GM19372 (cell line): ENCODE data around the gene ATXN10.
"Not testable (repeated sequence)": the region's sequence is repeated elsewhere in the genome, so short reads cannot be mapped to it uniquely, and the experiment has no call there.

Source experiments
- ATAC-seq: cut with Tn5 transposase; IDR thresholded peaks from one replicate; pipeline ENCODE4 v1.9.1; 2021; ENCODE audit warnings: mild to moderate bottlenecking, low read depth, moderate library complexity; ENCODE audit not compliant: unreplicated experiment

Gene ATXN10, protein sequence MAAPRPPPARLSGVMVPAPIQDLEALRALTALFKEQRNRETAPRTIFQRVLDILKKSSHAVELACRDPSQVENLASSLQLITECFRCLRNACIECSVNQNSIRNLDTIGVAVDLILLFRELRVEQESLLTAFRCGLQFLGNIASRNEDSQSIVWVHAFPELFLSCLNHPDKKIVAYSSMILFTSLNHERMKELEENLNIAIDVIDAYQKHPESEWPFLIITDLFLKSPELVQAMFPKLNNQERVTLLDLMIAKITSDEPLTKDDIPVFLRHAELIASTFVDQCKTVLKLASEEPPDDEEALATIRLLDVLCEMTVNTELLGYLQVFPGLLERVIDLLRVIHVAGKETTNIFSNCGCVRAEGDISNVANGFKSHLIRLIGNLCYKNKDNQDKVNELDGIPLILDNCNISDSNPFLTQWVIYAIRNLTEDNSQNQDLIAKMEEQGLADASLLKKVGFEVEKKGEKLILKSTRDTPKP

GRCh38 chr22:45671783-45672563, at the start of gene ATXN10:
ATXN10 (plus strand) TSS chr22:45671834; CDS start chr22:45672064, 230 bp downstream.
- ATAC-seq, result no peak

DNA sequence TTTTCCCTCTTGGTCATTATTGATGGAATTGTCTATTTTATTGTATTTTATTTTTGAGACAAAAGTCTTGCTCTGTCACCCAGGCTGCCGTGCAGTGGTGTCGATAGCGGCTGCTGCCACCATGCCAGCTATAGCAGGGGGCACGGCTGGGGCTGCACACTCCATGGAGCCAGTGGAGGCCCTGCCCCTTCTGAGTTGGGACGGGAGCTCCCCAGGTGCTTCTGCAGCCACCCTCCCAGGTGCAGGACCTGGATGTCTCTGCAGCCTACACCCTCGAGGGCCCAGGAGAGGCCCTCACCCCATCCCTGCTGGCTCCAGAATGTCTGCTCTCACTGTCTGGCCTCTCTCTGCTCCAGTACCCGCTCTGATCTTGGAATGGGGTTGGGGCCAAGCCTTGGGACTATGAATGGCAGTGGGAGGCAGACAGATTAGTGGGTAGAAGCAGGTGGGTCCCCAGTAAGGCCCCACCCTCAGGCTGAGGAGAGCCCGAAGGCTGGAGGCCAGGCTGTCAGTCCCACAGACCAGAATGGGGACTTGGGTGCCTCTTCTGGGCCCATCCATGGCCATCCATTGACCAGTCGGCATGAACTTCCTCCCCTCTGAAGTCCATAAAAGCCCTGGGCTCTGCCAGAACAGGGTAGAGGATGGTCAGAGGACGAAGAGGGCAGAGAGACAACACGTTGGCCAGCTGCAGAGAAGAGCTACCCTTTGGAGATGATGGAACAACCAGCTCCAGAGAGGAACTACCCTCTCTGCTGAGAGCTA, 49.6 kb upstream of the ATXN10 start:
- no peak for ATAC-seq

DNA sequence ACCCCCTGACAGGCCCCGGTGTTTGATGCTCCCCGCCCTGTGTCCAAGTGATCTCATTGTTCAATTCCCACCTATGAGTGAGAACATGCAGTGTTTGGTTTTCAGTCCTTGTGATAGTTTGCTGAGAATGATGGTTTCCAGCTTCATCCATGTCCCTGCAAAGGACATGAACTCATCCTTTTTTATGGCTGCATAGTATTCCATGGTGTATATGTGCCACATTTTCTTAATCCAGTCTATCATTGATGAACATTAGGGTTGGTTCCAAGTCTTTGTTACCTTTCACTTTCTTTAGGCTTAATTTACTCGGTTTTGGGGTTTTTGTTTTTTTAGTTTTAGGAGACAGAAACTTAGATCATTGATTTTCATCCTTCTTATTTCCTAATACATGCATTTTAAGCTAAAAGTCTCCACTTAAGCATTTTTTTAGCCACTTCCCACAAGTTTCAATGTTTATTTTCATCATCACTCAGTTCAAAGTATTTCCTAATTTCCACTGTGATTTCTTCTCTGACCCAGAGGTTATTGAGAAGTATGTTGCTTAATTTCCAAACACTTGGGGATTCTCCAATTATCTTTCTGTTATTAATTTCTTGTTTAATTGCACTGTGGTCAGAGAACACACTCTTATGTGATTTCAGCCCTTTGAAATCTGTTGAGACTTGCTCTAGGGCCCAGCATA, 48.0 kb upstream of the ATXN10 start:
- ATAC-seq, result not testable (repeated sequence)

- ATAC-seq, result no peak
Observed at GRCh38 chr22:45626198-45626651, 45.4 kb upstream of the ATXN10 start.

GRCh38 chr22:45627489-45628233, 44.0 kb upstream of the ATXN10 start:
- ATAC-seq, result no peak

DNA sequence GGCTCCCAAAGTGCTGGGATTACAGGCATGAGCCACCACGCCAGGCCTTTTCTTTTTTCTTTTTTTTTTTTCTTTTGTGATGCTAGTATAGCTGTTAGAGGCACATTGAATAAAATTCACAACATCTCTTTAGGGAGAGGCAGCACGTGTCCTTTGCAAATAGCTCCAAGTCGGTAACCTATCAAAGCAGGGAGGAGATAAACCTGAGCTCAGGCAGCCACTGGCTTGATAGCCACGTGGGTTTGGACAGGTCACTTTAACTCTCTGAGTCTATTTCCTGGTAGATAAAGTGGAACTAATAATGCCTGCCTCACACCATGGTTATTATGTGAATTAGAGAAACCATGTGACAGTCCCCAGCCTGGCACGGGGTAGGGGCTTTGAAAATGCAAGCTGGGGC, 43.1 kb upstream of the ATXN10 start:
- ATAC-seq, result no peak

DNA sequence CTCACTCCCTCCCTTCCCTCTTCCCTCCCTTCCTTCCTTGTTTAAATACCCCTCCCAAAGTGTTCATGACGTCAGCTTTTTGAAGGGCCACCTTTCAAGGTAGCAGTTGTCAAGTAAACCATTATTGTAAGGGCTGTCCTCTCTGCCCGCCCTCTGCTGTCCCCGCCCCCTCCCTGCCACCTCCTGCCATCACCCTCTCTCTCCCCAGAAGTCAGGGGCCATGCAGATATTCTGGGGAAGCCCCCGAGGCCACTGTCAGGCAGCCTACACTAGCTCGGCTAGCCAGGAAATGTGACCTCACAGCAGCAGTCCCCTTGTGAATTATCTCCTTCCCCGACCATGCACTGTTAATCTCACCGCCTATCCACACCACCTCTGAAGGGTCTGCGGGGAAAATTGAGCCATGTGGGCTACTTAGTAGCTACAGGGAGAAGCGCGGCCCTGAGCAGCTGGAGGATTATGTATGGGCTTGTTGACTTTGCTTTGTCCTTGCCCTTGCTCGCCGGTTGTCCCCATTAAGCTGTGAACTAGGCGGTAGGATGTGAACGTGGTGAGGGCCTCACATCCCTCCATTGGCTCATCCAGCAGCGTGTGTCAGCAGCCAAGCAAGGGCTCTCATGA, 42.1 kb upstream of the ATXN10 start:
- ATAC-seq, result no peak

DNA sequence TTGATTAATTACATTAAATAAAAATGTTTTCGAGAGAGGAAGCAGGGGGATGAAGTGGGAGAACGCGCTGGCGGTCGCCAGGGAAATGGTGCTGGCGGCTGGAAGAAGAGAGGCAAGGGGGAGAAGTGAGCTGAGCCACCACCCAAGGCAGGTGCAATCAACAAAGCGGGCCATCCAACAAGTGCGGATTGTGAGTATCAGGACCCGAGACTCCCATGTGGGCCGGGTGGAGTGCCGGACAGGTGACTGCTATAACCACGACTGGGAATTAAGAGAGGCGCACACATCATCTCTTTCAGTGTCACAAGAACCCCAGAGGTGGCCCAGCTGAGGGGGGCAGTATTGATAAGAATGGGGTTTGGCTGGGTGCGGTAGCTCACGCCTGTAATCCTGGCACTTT, 41.2 kb upstream of the ATXN10 start:
- no peak for ATAC-seq

DNA sequence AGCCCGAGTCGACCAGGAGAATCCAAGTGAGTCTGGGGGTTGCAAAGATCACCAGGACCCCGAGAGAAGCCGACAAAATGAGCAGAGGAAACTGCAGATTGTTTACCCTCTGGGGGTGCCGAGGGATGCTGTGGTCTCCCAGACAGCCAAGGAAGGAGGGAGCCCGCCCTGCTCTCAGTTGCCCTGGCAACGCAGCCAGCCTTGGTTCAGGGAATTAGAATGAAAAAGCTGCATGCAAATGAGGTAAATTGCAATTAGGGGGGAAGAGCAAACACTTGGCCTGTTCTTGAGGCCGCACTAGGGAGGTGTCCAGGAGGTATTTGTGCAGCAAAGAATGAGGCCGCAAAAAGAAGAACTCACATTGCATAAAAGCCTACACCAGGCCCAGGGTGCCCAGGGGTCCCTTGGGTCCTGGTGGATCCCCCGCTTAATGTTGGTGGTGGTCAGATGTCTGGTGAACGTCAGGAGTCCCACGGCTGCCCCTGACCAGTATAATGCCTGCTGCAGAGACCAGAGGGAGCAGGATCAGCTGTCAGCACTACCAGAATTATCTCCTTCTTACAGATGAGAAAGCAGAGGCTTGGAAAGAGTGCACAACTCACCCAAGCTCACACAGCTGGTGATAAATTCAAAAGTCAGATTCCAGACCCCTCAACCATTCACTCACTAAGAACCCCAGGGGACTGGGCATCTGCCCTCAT, 40.3 kb upstream of the ATXN10 start:
- no peak for ATAC-seq

DNA sequence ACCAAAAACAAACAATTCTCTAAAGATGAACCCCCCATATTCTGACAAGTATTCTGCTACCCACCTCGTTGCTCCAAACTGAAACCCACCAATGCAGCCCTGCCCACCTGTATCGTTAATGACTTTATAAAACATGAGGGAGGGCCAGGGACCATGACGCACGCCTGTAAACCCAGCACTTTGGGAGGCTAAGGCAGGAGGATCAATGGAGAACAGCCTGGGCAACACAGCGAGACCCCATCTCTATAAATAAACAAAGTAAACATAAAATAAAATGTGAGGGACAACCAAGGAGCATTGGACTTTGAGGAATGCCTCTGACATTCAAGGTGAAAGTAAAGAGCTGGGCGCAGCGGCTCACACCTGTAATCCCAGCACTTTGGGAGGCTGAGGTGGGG, 39.8 kb upstream of the ATXN10 start:
- no peak for ATAC-seq

GRCh38 chr22:45632791-45633515, 38.7 kb upstream of the ATXN10 start:
- ATAC-seq, result no peak

- no peak for ATAC-seq
Observed at GRCh38 chr22:45636683-45637082, 35.0 kb upstream of the ATXN10 start.

GRCh38 chr22:45638197-45638596, 33.4 kb upstream of the ATXN10 start:
- ATAC-seq, result no peak

DNA sequence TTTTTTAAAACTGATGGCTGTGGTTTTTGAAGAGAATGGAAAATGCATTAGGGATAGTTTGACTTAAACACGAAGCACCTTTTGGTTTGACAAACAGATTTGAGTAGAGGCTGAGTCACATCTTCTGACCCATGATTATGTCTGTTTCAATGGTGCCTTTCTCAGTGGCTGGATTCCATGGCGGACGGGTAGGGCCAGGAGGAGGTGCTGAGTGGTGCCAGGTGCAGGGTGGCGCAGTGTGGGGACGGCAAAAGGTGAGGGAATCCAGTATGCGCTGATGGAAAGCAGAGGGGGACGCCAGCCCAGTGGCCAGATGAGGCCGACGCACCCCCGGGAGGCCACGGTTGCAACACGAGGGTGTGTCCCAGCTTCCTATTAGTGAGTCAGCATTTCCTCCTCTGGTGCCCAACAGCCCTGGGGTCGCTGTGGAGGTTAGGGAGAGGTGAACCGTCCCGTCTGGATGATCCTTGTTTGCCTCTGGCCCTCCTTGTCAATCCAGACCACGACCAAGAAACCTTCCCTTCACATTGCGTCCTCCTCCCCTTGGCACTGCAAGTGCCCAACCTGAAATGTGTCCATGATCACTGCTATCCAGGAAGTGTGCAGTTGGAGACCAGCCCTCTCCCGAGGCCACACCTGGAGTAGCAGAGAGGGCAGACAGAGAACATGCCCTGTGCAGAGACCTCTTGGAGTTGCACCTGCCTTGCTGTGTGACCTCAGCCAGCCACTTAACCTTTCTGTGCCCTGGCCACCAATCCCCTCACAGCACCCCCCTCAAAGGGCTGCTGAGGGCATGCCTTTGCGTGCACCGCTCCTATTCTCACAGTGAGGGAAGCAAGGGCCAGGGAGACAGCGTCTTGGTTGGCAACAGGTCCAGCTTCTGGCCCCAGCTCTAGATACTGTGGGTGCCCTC, 32.5 kb upstream of the ATXN10 start:
- ATAC-seq, result no peak

DNA sequence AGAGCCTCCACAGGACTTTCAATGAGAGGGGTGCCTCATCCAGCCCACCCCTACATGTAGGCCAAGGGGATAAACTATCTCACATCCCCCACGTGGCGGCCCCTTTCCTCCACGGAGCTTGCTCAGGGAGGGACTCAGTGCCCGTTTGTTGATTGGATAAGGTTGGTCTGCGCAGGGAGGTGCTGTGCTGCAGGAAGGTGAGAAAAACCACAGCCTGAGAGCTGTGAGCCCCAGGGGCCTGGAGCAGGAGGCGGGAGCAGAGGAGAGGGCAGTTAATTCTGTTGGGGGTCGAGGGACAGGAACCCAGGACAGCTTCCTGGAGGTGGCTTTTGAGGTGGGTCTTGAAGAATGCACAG, 31.9 kb upstream of the ATXN10 start:
- no peak for ATAC-seq

- no peak for ATAC-seq
Observed at GRCh38 chr22:45640291-45640940, 31.2 kb upstream of the ATXN10 start.
